Muscle of back (tissue), 11 donors: ENCODE measurements around the gene CCDC124. TPM values are rescaled to one million over a fixed set of nuclear protein-coding genes. Genes with fewer than 3 reads are reported as not detected.
"Not testable (repeated sequence)": the region's sequence is repeated elsewhere in the genome, so short reads cannot be mapped to it uniquely, and the experiment has no call there.

Source experiments
- DNase-seq, 3 donors: peaks; one replicate each; pipeline versions ENCODE4 v3.0.0 to v3.0.0-alpha.2; 2013
- polyA plus RNA-seq, 10 donors: library from polyadenylated mRNA; unstranded; fragments of 120-200 nt; gene quantifications; one replicate each; pipeline ENCODE4 v1.2.1, GENCODE V29; 2013; ENCODE audit not compliant: insufficient read length in 10 of 10

The CCDC124 gene
- polyA plus RNA-seq, 10 donors = 39.1 to 76.0 (median 46.1) TPM

- no peak for DNase-seq
Measured at GRCh38 chr19:17981611-17982010, 48.8 kb downstream of the CCDC124 start.

DNA sequence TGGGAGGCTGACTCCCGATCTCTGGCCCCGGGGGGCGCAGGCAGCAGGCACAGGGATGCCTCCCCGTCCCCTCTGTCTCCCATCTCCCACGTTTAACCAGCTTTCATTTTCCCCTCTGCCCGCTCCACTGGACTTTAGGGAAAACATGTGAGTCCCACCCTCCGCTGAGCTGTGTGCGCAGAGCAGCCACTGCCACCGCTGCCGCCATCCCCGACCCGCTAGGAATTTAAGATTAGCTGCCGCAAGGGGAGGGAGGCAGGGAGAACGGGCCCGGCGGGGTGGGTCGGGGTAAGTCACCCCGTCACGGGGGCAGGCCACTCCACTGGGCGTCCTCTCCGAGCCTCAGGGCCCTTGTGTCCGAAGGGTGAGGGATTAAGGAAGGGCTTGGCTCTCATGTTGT lies 49.6 kb downstream of the CCDC124 start:
- DNase-seq = no peak

GRCh38 chr19:17985037-17985818 lies 52.4 kb downstream of the CCDC124 start:
- no peak for DNase-seq

DNA sequence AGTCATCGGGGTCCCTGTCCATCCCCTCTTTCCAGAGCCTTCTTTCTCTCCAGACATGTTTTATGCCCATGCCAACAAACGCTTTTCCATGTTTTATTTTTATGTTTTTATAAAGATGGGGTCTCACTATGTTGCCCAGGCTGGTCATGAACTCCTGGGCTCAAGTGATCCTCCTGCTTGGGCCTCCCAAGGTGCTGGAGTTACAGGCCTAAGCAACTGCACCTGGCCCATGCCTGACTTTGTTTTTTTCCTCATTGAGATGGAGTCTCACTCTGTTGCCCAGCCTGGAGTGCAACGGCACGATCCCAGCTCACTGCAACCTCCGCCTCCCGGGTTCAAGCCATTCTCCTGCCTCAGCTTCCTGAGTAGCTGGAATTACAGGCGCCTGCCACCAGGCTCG lies 53.8 kb downstream of the CCDC124 start:
- DNase-seq = not testable (repeated sequence)

GRCh38 chr19:17988161-17988560 lies 55.3 kb downstream of the CCDC124 start:
- no peak for DNase-seq

GRCh38 chr19:17989425-17990094 lies 56.7 kb downstream of the CCDC124 start:
- no peak for DNase-seq

DNA sequence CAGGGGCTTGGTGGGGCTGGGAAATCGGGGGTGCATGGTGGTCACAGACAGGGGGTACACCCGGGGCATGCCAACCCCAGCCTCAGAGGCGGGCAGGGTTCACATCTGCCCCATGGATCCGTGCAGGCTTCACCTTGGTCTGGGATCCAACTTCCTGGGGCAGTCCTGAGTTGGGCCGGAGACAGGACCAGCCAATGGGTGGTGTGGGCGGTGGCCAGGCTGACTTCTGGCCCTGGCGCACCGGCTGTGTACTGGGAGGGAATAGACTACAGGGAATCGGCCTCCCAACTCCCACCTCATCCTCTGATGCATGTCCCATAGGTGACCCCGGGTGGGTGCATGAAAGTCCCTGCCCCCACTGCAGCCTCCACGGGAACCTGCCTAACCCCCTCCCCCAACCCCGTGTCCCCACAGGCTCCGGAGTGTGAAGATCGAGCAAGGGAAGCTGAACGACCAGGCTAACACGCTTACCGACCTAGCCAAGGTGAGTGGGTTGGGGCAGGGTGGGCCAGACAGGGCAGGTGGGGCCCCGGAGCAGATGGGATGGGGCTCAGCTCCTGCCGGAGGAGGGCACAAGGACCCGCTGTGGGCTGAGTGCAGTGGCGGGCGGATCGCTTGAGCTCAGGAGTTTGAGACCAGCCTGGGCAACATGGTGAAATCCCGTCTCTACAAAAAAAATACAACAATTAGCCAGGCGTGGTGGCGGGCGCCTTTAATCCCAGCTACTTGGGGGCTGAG lies 60.4 kb downstream of the CCDC124 start:
- DNase-seq = no peak

Other genes starting within 250 kb of the CCDC124 start
- under 1 TPM; 0.04 to 0.36 (median 0.15) TPM for gene UNC13A, start 244.7 kb upstream of the CCDC124 start, polyA plus RNA-seq
- gene MAP1S, start 213.5 kb upstream of the CCDC124 start, polyA plus RNA-seq = 10 to 100 TPM; 17.3 to 38.1 (median 29.0) TPM
- 1 to 10 TPM in 3 of 10 donors, under 1 TPM in 7; 0.29 to 1.7 (median 0.80) TPM for gene FCHO1, start 181.5 kb upstream of the CCDC124 start, polyA plus RNA-seq
- gene B3GNT3, start 137.9 kb upstream of the CCDC124 start, polyA plus RNA-seq = under 1 TPM in 4 of 10 donors, not detected in 6; 0.05 to 0.71 (median 0.15) TPM
- gene INSL3, start 111.5 kb upstream of the CCDC124 start, polyA plus RNA-seq = under 1 TPM in 2 of 10 donors, not detected in 8; 0.16 to 0.24 TPM
- 1 to 10 TPM; 1.1 to 5.9 (median 2.1) TPM for gene JAK3, start 85.0 kb upstream of the CCDC124 start, polyA plus RNA-seq
- 1,000 to 10,000 TPM; 1,678 to 3,130 (median 2,192) TPM for gene RPL18A, start 73.1 kb upstream of the CCDC124 start, polyA plus RNA-seq
- gene SLC5A5, start 61.1 kb upstream of the CCDC124 start, polyA plus RNA-seq = under 1 TPM in 4 of 10 donors, not detected in 6; 0.06 to 0.11 (median 0.10) TPM
- gene KCNN1, start 34.1 kb downstream of the CCDC124 start, polyA plus RNA-seq = 1 to 10 TPM in 6 of 10 donors, under 1 TPM in 4; 0.43 to 3.4 (median 1.3) TPM
- 1 to 10 TPM; 3.6 to 5.9 (median 4.7) TPM for gene ARRDC2, start 75.2 kb downstream of the CCDC124 start, polyA plus RNA-seq
- 1 to 10 TPM in 1 of 10 donors, under 1 TPM in 9; 0.10 to 1.6 (median 0.39) TPM for gene IL12RB1, start 153.9 kb downstream of the CCDC124 start, polyA plus RNA-seq
- gene MAST3, start 164.8 kb downstream of the CCDC124 start, polyA plus RNA-seq = 10 to 100 TPM in 1 of 10 donors, 1 to 10 TPM in 9; 5.7 to 13.6 (median 8.8) TPM
- 10 to 100 TPM; 35.8 to 49.1 (median 43.4) TPM for gene PIK3R2, start 220.1 kb downstream of the CCDC124 start, polyA plus RNA-seq
- gene IFI30, start 240.8 kb downstream of the CCDC124 start, polyA plus RNA-seq = 1 to 10 TPM in 4 of 10 donors, under 1 TPM in 3, not detected in 3; 0.50 to 1.8 (median 1.1) TPM